HepG2 (cell line): Measurements from ENCODE around the gene TLCD1. TPM values are rescaled to one million over a fixed set of nuclear protein-coding genes. Genes with fewer than 3 reads are reported as not detected.

Source experiments
- CENPBD1 ChIP-seq: sonication (generic); formaldehyde crosslinking; IDR thresholded peaks from 2 replicates; pipeline ENCODE4 v1.8.0; 2022; ENCODE audit warnings: missing genetic modification reagents, low read depth, mild to moderate bottlenecking, borderline replicate concordance
- FOXO4 ChIP-seq: sonication (generic); formaldehyde crosslinking; conservative IDR thresholded peaks from 2 replicates; pipeline ENCODE4 v1.8.1; 2023; ENCODE audit warnings: missing genetic modification reagents
- GPN1 ChIP-seq: sonication (generic); formaldehyde crosslinking; IDR thresholded peaks from 2 replicates; pipeline ENCODE4 v1.5.1; 2020; ENCODE audit warnings: missing genetic modification reagents, borderline replicate concordance
- KLF9 ChIP-seq: IDR thresholded peaks from 2 replicates; pipeline ENCODE4 v1.6.1; 2016; ENCODE audit warnings: low read depth
- NFATC3 ChIP-seq: sonication (generic); formaldehyde crosslinking; IDR thresholded peaks from 2 replicates; pipeline ENCODE4 v1.5.1; 2020; ENCODE audit warnings: mild to moderate bottlenecking, missing genetic modification reagents
- NFE2 ChIP-seq: sonication (generic); formaldehyde crosslinking; IDR thresholded peaks from 2 replicates; pipeline ENCODE4 v1.4.0; 2020; ENCODE audit warnings: missing genetic modification reagents
- POLR2AphosphoS5 ChIP-seq: IDR thresholded peaks from 2 replicates; pipeline ENCODE4 v1.6.1; 2012; ENCODE audit warnings: low read depth, low read length
- RERE ChIP-seq: IDR thresholded peaks from 2 replicates; pipeline ENCODE4 v1.6.1; 2016; ENCODE audit warnings: low read depth, missing genetic modification reagents, missing compliant biosample characterization
- ZNF180 ChIP-seq: sonication (generic); formaldehyde crosslinking; IDR thresholded peaks from 2 replicates; pipeline ENCODE4 v1.4.0; 2020; ENCODE audit warnings: low read depth, missing genetic modification reagents, borderline replicate concordance
- ZNF44 ChIP-seq: sonication (generic); formaldehyde crosslinking; IDR thresholded peaks from 2 replicates; pipeline ENCODE4 v1.5.1; 2020; ENCODE audit warnings: mild to moderate bottlenecking, missing genetic modification reagents
- polyA plus RNA-seq, 8 experiments: library from polyadenylated mRNA; depleted of rRNA in 3 of 8; stranded (reverse) in 7 of 8; unstranded in 1 of 8; fragments of >200 nt; fragmentation: Illumina TruSeq in 4 of 8; extraction: Trizol in 4 of 8; gene quantifications; 2 replicates each; pipeline versions ENCODE4 v1.2.1 to v1.2.3, GENCODE V29; 2011 to 2016; ENCODE audit warnings: low read depth in 4 of 8, missing spikeins in 1 of 8, mixed read lengths in 1 of 8; ENCODE audit not compliant: insufficient read depth in 1 of 8
- total RNA-seq, 5 experiments: library from RNA; depleted of rRNA; stranded (reverse); fragments of >200 nt; fragmentation: Illumina TruSeq; extraction: Trizol; gene quantifications; 2 replicates each; pipeline ENCODE4 v1.2.3, GENCODE V29; 2016; ENCODE audit warnings: low read depth in 1 of 5
- TF ChIP-seq, protein P1 (sequence below): sonication (generic); formaldehyde crosslinking; IDR thresholded peaks from 2 replicates; pipeline ENCODE4 v1.8.1; 2023; ENCODE audit warnings: mild to moderate bottlenecking, missing genetic modification reagents, borderline replicate concordance
- TF ChIP-seq, protein P2 (sequence below): IDR thresholded peaks from 2 replicates; pipeline ENCODE4 v1.6.1; 2016; ENCODE audit warnings: control low read depth
- TF ChIP-seq, protein P3 (sequence below): sonication (generic); formaldehyde crosslinking; IDR thresholded peaks from 2 replicates; pipeline ENCODE4 v1.5.0; 2020; ENCODE audit warnings: mild to moderate bottlenecking, missing genetic modification reagents
- TF ChIP-seq, protein P4 (sequence below): sonication (generic); formaldehyde crosslinking; IDR thresholded peaks from 2 replicates; pipeline ENCODE4 v1.8.1; 2022; ENCODE audit warnings: low read depth, mild to moderate bottlenecking, missing genetic modification reagents

The TLCD1 gene
- total and polyA plus RNA-seq, 2 of the 13 experiments (the other 11 are each of a cell fraction or from before 2014, with no cell fraction given) = 14.9 to 19.6 TPM

DNA sequence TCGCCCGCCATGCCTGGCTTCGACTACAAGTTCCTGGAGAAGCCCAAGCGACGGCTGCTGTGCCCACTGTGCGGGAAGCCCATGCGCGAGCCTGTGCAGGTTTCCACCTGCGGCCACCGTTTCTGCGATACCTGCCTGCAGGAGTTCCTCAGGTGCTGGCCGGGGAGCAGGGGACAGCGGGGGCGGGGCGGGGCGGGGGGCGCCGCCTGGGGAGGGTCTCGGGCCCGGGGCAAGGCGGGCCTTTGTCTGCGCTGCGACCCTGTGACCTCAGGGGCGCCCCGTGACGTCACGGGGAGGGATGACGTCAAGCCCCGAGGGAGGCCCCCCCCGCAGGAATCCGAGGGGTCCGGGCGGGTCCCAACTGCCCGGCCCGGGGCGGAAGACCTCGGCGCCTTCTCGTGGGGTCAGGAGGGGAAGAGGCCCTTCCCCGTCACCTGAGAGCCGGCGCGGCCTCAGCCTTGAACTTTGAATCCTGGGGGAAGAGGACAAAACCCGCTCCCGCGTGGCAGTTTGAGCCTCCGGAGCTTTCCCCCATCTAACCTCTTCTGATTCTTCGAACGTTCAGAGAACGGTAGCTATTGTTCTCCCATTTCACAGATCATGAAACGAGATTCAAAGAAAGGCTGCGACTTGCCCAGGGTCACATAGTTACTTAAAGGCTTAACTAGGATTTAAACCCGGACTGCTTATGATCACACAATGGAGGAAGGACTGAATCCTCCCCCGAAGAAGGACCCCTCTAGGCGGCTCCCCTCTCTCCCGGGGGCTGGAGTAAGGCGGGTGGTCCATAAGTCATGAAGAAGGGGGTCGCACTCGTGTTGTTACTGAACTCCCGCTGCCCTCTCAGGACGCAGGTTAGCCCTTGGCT lies 18.3 kb upstream of the TLCD1 start (continued):
- no peak for TF ChIP-seq FOXO4
- TF ChIP-seq, protein P1, sequence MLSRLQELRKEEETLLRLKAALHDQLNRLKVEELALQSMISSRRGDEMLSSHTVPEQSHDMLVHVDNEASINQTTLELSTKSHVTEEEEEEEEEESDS = no peak
- no peak for TF ChIP-seq NFATC3 (CRISPR knock-in tag)
- TF ChIP-seq, protein P2, sequence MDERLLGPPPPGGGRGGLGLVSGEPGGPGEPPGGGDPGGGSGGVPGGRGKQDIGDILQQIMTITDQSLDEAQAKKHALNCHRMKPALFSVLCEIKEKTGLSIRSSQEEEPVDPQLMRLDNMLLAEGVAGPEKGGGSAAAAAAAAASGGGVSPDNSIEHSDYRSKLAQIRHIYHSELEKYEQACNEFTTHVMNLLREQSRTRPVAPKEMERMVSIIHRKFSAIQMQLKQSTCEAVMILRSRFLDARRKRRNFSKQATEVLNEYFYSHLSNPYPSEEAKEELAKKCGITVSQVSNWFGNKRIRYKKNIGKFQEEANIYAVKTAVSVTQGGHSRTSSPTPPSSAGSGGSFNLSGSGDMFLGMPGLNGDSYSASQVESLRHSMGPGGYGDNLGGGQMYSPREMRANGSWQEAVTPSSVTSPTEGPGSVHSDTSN (CRISPR knock-in tag) = no peak
- no peak for TF ChIP-seq GPN1
- TF ChIP-seq, protein P3, sequence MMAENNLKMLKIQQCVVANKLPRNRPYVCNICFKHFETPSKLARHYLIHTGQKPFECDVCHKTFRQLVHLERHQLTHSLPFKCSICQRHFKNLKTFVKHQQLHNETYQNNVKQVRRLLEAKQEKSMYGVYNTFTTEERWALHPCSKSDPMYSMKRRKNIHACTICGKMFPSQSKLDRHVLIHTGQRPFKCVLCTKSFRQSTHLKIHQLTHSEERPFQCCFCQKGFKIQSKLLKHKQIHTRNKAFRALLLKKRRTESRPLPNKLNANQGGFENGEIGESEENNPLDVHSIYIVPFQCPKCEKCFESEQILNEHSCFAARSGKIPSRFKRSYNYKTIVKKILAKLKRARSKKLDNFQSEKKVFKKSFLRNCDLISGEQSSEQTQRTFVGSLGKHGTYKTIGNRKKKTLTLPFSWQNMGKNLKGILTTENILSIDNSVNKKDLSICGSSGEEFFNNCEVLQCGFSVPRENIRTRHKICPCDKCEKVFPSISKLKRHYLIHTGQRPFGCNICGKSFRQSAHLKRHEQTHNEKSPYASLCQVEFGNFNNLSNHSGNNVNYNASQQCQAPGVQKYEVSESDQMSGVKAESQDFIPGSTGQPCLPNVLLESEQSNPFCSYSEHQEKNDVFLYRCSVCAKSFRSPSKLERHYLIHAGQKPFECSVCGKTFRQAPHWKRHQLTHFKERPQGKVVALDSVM (CRISPR knock-in tag) = no peak
- no peak for TF ChIP-seq KLF9 (CRISPR knock-in tag)
- no peak for TF ChIP-seq RERE
- TF ChIP-seq ZNF44 = no peak
- TF ChIP-seq, protein P4, sequence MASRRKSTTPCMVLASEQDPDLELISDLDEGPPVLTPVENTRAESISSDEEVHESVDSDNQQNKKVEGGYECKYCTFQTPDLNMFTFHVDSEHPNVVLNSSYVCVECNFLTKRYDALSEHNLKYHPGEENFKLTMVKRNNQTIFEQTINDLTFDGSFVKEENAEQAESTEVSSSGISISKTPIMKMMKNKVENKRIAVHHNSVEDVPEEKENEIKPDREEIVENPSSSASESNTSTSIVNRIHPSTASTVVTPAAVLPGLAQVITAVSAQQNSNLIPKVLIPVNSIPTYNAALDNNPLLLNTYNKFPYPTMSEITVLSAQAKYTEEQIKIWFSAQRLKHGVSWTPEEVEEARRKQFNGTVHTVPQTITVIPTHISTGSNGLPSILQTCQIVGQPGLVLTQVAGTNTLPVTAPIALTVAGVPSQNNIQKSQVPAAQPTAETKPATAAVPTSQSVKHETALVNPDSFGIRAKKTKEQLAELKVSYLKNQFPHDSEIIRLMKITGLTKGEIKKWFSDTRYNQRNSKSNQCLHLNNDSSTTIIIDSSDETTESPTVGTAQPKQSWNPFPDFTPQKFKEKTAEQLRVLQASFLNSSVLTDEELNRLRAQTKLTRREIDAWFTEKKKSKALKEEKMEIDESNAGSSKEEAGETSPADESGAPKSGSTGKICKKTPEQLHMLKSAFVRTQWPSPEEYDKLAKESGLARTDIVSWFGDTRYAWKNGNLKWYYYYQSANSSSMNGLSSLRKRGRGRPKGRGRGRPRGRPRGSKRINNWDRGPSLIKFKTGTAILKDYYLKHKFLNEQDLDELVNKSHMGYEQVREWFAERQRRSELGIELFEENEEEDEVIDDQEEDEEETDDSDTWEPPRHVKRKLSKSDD (CRISPR knock-in tag) = 0 out of 2 replicates have a peak, but pooled peaks have one; percentile 82
- TF ChIP-seq NFE2 (CRISPR knock-in tag) = no peak
- TF ChIP-seq ZNF180 (CRISPR knock-in tag) = no peak
- no peak for TF ChIP-seq CENPBD1
- no peak; the same call in 1 of the 2 replicates for TF ChIP-seq POLR2AphosphoS5
